NCI-H2029 treated with DMSO at 0.1 percent for 48 hours (cell line): ENCODE measurements around the gene AKAP14.
"Not testable (repeated sequence)": the region's sequence is repeated elsewhere in the genome, so short reads cannot be mapped to it uniquely, and the experiment has no call there.

Experiments used
- DNase-seq: peaks from one replicate; lab custom pipeline; 2025; lab: John Stamatoyannopoulos, UW

The AKAP14 gene

GRCh38 chrX:119922391-119922790 lies 26.7 kb downstream of the AKAP14 start:
- not testable (repeated sequence) for DNase-seq

- no peak for DNase-seq
Observed at GRCh38 chrX:119935215-119935874, 39.7 kb downstream of the AKAP14 start.

- DNase-seq: no peak
Observed at GRCh38 chrX:119941336-119941735, 45.6 kb downstream of the AKAP14 start.

GRCh38 chrX:119942173-119942819 lies 46.6 kb downstream of the AKAP14 start:
- no peak for DNase-seq

- DNase-seq: no peak
Observed at GRCh38 chrX:119942831-119943184, 47.1 kb downstream of the AKAP14 start.

GRCh38 chrX:119943185-119943988 lies 47.7 kb downstream of the AKAP14 start, which contains the start of gene NKAP:
NKAP (minus strand) TSS chrX:119943751; CDS start chrX:119943605, 146 bp downstream.
- DNase-seq: peak; percentile 37

GRCh38 chrX:119945481-119945880 lies 49.8 kb downstream of the AKAP14 start:
- DNase-seq: no peak

- no peak for DNase-seq
Observed at GRCh38 chrX:119948381-119948780, 52.7 kb downstream of the AKAP14 start.

- DNase-seq: no peak
Observed at GRCh38 chrX:119954374-119954773, 58.7 kb downstream of the AKAP14 start.

GRCh38 chrX:119955807-119956570 lies 60.3 kb downstream of the AKAP14 start:
- DNase-seq: not testable (repeated sequence)

GRCh38 chrX:119960625-119961024 lies 64.9 kb downstream of the AKAP14 start:
- no peak for DNase-seq

GRCh38 chrX:119966837-119967236 lies 71.1 kb downstream of the AKAP14 start:
- not testable (repeated sequence) for DNase-seq
